Smooth muscle cell (in vitro differentiated cells): ENCODE measurements around the gene NUP93. TPM values are rescaled to one million over a fixed set of nuclear protein-coding genes. Genes with fewer than 3 reads are reported as not detected.

Source experiments
- DNase-seq: peaks from one replicate; lab custom pipeline; 2025; ENCODE audit not compliant: unreplicated experiment; lab: John Stamatoyannopoulos, UW
- H2AFZ ChIP-seq: fragments of 200-600 bp; sonication (generic); 2 replicates; pipeline ENCODE4 v1.6.0; 2016; ENCODE audit warnings: antibody characterized with exemption, low read depth, mild to moderate bottlenecking
- H3F3A ChIP-seq: fragments of 200-600 bp; sonication (generic); 2 replicates; pipeline ENCODE4 v1.6.0; 2017; ENCODE audit warnings: antibody characterized with exemption, low read depth
- H3K27ac ChIP-seq: fragments of 200-600 bp; sonication (generic); 2 replicates; pipeline ENCODE4 v1.5.1; 2016; ENCODE audit warnings: low read depth, mild to moderate bottlenecking
- H3K27me3 ChIP-seq: fragments of 200-600 bp; sonication (generic); 2 replicates; pipeline ENCODE4 v1.6.1; 2016; ENCODE audit warnings: low read depth, mild to moderate bottlenecking
- H3K36me3 ChIP-seq: fragments of 200-600 bp; sonication (generic); 2 replicates; pipeline ENCODE4 v1.5.1; 2016; ENCODE audit warnings: low read depth
- H3K4me1 ChIP-seq: fragments of 200-600 bp; sonication (generic); 2 replicates; pipeline ENCODE4 v1.5.1; 2016; ENCODE audit warnings: low read depth
- H3K4me2 ChIP-seq: fragments of 200-600 bp; sonication (generic); 2 replicates; pipeline ENCODE4 v1.6.0; 2016; ENCODE audit warnings: mild to moderate bottlenecking
- H3K4me3 ChIP-seq: fragments of 200-600 bp; sonication (generic); 2 replicates; pipeline ENCODE4 v1.5.1; 2016; ENCODE audit warnings: mild to moderate bottlenecking
- H3K79me2 ChIP-seq: fragments of 200-600 bp; sonication (generic); 2 replicates; pipeline ENCODE4 v1.6.0; 2016; ENCODE audit warnings: low read depth, mild to moderate bottlenecking
- H3K9ac ChIP-seq: fragments of 200-600 bp; sonication (generic); 2 replicates; pipeline ENCODE4 v1.6.0; 2016; ENCODE audit warnings: low read depth
- H3K9me3 ChIP-seq: fragments of 200-600 bp; sonication (generic); replicated peaks from 2 replicates; pipeline ENCODE4 v1.5.1; 2016; ENCODE audit warnings: low read depth
- H4K20me1 ChIP-seq: fragments of 200-600 bp; sonication (generic); 2 replicates; pipeline ENCODE4 v1.6.0; 2016; ENCODE audit warnings: low read depth
- WGBS: methylation state at CpG from one replicate; pipeline ENCODE4 v1.1.7; 2016; ENCODE audit warnings: low lambda C conversion rate; 5-methylcytosine and 5-hydroxymethylcytosine counted together
- polyA plus RNA-seq: library from polyadenylated mRNA; unstranded; fragments of >200 nt; fragmentation: Nextera tagmentation; extraction: Ambion mirVana; gene quantifications from 2 replicates; pipeline ENCODE4 v1.2.1, GENCODE V29; 2016
- total RNA-seq: library from RNA; depleted of rRNA; stranded (reverse); fragments of >200 nt; gene quantifications from 2 replicates; pipeline ENCODE4 v1.2.3, GENCODE V29; 2014
- TF ChIP-seq, protein P1 (sequence below): fragments of 200-600 bp; sonication (generic); IDR thresholded peaks from 2 replicates; pipeline ENCODE4 v1.5.1; 2017; ENCODE audit warnings: borderline replicate concordance, mild to moderate bottlenecking, antibody characterized with exemption; ENCODE audit not compliant: insufficient read depth, poor library complexity, severe bottlenecking

The NUP93 gene
- total RNA-seq (40.7 and 45.6 TPM in 2 replicates), polyA plus RNA-seq (55.8 and 60.9 TPM in 2 replicates)

DNA sequence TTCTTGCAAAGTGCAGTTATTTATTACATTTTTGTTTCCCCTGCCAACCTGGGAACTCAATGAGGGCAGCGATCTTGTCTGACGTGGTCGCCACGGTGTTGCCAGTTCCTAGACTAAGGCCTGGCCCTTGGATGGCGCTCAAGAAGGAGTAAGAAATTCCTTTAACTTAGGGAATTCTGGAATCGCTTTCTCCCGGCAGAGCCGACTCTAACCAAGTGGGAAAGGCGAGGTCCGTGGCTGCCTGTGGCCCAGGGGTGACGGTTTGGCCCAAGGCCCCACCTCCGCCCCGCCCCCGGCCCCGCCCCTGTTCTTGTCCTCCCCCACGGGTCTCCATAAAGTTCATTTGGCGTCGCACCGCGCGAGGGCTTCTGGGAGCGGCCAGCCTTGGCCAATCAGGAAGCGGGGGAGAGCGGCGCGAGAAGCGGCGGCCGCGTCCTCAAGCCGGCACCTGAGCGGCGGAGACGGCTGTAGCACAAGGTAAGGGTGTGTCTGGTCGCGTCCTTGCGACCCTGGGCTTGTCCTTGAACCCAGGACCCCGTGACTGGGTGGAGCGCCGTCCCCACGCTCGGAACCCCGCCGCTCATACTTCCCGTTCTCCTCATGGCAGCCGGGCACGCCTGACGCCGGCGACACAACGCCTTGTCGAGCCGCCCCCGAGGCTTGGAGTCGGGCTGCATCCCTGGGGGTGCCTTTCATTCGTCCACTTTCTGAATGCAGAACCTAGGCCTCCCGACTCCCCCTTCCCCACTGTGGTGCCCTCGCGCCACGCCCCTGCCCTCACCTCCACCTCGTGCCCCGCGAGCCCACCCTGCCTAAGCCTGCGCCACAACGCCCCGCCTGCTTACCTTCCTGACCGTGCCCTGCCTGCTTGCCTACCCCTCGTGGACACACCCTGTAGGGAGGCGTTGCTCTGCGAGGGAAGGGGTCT, at the start of gene NUP93:
Gene NUP93 (plus strand): TSS at position 395 of the 928 bp plus-strand sequence. CDS start 18,119 bp downstream, outside the sequence.
- Histone ChIP-seq H3K79me2 (peaks cover 43% of the 10 kb centered on the region), H2AFZ (peak within 1 kb of the TSS; percentile 92), H3K36me3 (no peaks in the 10 kb centered on the region), H3K9me3 (no peaks in the 10 kb centered on the region), H3K27ac (peak within 1 kb of the TSS; percentile 67), H3K4me1 (peaks cover 4% of the 10 kb centered on the region), H3F3A (no peaks in the 10 kb centered on the region), H3K27me3 (no peaks in the 10 kb centered on the region), H4K20me1 (peaks cover 5% of the 10 kb centered on the region), H3K9ac (peak within 1 kb of the TSS; percentile 83), H3K4me3 (peak within 1 kb of the TSS; percentile 76), H3K4me2 (peak within 1 kb of the TSS; percentile 93)
- peak; percentile 75 for DNase-seq
- TF ChIP-seq, protein P1, sequence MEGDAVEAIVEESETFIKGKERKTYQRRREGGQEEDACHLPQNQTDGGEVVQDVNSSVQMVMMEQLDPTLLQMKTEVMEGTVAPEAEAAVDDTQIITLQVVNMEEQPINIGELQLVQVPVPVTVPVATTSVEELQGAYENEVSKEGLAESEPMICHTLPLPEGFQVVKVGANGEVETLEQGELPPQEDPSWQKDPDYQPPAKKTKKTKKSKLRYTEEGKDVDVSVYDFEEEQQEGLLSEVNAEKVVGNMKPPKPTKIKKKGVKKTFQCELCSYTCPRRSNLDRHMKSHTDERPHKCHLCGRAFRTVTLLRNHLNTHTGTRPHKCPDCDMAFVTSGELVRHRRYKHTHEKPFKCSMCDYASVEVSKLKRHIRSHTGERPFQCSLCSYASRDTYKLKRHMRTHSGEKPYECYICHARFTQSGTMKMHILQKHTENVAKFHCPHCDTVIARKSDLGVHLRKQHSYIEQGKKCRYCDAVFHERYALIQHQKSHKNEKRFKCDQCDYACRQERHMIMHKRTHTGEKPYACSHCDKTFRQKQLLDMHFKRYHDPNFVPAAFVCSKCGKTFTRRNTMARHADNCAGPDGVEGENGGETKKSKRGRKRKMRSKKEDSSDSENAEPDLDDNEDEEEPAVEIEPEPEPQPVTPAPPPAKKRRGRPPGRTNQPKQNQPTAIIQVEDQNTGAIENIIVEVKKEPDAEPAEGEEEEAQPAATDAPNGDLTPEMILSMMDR, result no peak
- under 1% methylated on average over 66 of the region's 70 CpGs for WGBS

DNA sequence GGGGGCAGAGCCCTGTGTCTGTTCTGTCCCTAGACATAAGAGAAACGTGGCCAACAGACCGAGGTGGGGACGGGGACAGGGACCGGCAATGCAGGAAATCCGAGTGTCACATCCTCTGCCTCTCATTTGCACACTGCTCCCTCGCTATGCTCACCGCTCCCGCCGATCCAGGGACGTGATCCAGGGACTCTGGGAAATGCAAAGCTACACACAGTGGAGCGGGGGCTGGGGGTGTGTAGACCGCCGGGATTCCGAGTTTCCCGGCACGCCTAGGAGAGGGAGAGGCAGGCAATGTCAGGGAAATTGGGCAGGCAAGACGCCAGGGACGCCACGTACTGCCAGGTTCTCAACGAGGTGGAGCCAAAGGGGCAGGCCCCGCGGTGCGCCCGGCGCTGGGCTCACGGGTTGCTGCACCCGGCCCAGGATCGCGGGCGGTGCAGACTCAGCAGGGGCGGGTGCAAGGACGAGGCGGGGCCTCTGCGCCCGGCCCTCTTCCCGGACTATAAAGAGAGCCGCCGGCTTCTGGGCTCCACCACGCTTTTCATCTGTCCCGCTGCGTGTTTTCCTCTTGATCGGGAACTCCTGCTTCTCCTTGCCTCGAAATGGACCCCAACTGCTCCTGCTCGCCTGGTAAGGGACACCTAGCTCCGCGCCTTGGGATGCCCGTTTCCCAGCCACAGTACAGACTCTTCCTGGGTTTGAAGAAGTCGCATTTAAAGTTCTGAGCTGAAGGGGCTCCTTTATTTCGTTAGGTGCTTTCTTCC, 47.8 kb upstream of the NUP93 start, which contains the start of gene MT1X:
Gene MT1X (plus strand): TSS at position 532 of the 764 bp plus-strand sequence. CDS start 71 bp downstream, at position 603.
- Histone ChIP-seq H3K27me3 (peaks cover 15% of the 10 kb centered on the region), H3K4me3 (peak within 1 kb of the TSS; percentile 63), H3K4me1 (no peaks in the 10 kb centered on the region), H3K4me2 (peak within 1 kb of the TSS; percentile 99), H3K36me3 (no peaks in the 10 kb centered on the region), H3K9ac (peak within 1 kb of the TSS; percentile 55), H2AFZ (peak within 1 kb of the TSS; percentile 98), H4K20me1 (no peaks in the 10 kb centered on the region), H3K27ac (no peak within 1 kb of the TSS), H3F3A (no peaks in the 10 kb centered on the region), H3K9me3 (no peaks in the 10 kb centered on the region), H3K79me2 (no peaks in the 10 kb centered on the region)
- DNase-seq, result peak; percentile 17
- under 1% methylated on average over 43 of the region's 49 CpGs for WGBS
- TF ChIP-seq, protein P1, result no peak

DNA sequence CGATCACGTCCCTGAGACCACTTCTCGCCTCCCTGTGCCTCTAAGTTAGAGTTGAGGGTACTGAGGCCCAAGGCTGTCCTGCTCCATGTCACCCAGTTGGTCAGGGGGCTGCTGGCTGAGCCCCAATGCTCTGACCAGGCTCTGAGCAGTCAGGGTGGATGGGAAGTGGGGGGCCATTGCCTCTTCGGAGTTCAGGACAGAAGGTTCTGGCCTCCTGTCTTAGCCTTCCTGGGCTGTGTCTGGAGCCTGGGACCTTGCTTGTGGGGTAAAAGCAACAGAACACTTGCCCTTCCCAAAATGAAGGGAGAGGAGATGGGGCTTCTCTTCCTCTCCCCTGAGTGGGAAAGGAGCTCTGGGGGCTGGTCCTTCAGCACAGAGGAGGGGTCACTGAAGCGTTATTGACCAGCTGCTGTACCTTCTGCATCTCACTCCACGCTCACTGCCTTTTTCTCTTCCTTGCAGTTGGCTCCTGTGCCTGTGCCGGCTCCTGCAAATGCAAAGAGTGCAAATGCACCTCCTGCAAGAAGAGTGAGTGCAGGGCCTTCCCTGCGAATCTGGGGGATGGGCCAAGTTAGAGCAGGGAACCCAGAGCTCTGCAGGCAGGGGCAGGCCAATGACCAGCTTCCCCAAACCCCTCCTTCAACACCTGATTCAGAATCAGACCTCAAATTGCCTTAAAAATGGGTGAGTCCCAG, 47.1 kb upstream of the NUP93 start:
- Histone ChIP-seq H3K9me3 (no peaks in the 10 kb centered on the region), H3K27ac (no peak overlapping the region), H2AFZ (peak overlapping the region; percentile 98), H3K79me2 (no peaks in the 10 kb centered on the region), H3K4me2 (peak overlapping the region; percentile 99), H3F3A (no peaks in the 10 kb centered on the region), H3K27me3 (peaks cover 8% of the 10 kb centered on the region), H3K4me1 (no peaks in the 10 kb centered on the region), H3K4me3 (peak overlapping the region; percentile 63), H4K20me1 (no peaks in the 10 kb centered on the region), H3K36me3 (no peaks in the 10 kb centered on the region), H3K9ac (peak overlapping the region; percentile 55)
- TF ChIP-seq, protein P1, result no peak
- 36% methylated on average over 8 of the region's 8 CpGs for WGBS
- no peak for DNase-seq
